GM12864 (cell line): Measurements from ENCODE around the gene LEP.
"Not testable (repeated sequence)": the region's sequence is repeated elsewhere in the genome, so short reads cannot be mapped to it uniquely, and the experiment has no call there.

ENCODE experiments used
- DNase-seq: peaks from one replicate; pipeline ENCODE4 v3.0.0-alpha.2; 2011; ENCODE audit warnings: low read depth
- H3K4me3 ChIP-seq: 2 replicates; pipeline ENCODE4 v1.5.1; 2011; ENCODE audit warnings: mild to moderate bottlenecking, low read depth, low read length, control low read depth
- CTCF ChIP-seq: IDR thresholded peaks from 2 replicates; pipeline ENCODE4 v1.5.1; 2011; ENCODE audit warnings: low read depth, mild to moderate bottlenecking, moderate library complexity, low read length, control low read depth, inconsistent platforms; ENCODE audit errors: missing control alignments

The LEP gene

GRCh38 chr7:128271942-128272481 is 30.9 kb downstream of the LEP start:
- no peak overlapping the region for H3K4me3 ChIP-seq
- TF ChIP-seq CTCF: no peak
- DNase-seq: no peak

GRCh38 chr7:128274246-128274883 is 33.3 kb downstream of the LEP start:
- no peak overlapping the region for H3K4me3 ChIP-seq
- no peak for DNase-seq
- no peak for TF ChIP-seq CTCF

DNA sequence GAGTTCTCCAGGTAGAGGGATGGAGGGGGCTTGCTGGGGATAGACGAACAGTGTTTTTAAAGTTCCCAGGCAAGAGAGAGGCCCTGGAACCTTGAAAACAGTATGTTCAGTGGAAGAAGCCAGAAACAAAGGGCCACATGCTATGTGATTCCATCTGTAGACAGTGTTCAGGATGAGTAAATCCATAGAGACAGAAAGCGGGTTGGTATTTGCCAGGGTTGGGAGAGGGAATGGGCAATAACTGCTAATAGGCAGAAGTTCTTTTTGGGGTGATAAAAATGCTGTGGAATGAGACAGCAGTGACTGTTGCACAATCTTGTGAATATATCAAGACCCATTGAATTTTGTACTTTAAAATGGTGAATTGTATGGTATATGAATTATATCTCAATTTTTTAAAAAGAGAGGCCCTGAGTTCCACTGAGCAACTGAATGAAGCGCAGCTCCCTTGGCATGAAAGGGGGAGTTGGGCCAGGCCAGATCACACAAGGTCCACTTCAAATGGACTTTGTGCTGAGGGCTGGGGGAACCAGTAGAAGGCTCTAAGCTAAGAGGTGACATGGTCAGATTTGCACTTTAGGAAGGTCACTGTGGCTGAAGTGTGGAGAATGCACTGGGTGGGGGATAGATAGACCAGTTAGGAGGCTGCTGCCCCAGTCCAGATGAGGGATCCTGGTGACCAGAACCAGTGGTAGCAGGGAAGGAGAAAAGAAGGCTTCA is 34.0 kb downstream of the LEP start:
- TF ChIP-seq CTCF: no peak
- H3K4me3 ChIP-seq: no peak overlapping the region
- DNase-seq: no peak

GRCh38 chr7:128275681-128276080 is 34.6 kb downstream of the LEP start:
- H3K4me3 ChIP-seq: no peak overlapping the region
- no peak for DNase-seq
- no peak for TF ChIP-seq CTCF

GRCh38 chr7:128278366-128278765 is 37.3 kb downstream of the LEP start:
- no peak for TF ChIP-seq CTCF
- H3K4me3 ChIP-seq: no peak overlapping the region
- DNase-seq: no peak

GRCh38 chr7:128279124-128279713 is 38.1 kb downstream of the LEP start:
- H3K4me3 ChIP-seq: no peak overlapping the region
- no peak for DNase-seq
- TF ChIP-seq CTCF: no peak

GRCh38 chr7:128280451-128280850 is 39.4 kb downstream of the LEP start:
- H3K4me3 ChIP-seq, DNase-seq: not testable (repeated sequence)
